ENCODE results near the gene OSER1.
"Not testable (repeated sequence)": the region's sequence is repeated elsewhere in the genome, so short reads cannot be mapped to it uniquely, and the experiment has no call there.

Gene OSER1

GRCh38 chr20:44210406-44211176 lies at the start of gene OSER1:
Gene OSER1 (minus strand): TSS chr20:44210771. CDS start chr20:44206957, 3,814 bp downstream.
- peak; percentile 98 for DNase-seq

GRCh38 chr20:44258226-44258890 lies 47.8 kb upstream of the OSER1 start:
- no peak for DNase-seq

DNA sequence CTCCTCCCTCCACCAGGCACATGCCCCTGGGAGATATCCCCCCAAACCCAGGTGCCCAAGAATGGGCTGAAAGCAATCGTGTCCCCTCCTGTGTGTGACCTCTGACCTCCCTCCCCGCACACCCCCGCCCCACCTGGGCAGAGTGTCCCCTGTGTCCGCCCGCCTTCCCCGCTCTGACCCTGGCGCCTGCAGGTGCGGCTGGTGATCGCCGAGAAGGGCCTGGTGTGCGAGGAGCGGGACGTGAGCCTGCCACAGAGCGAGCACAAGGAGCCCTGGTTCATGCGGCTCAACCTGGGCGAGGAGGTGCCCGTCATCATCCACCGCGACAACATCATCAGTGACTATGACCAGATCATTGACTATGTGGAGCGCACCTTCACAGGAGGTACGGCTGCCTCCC lies 46.4 kb upstream of the OSER1 start:
- no peak for DNase-seq

GRCh38 chr20:44255942-44256341 lies 45.4 kb upstream of the OSER1 start:
- no peak for DNase-seq

DNA sequence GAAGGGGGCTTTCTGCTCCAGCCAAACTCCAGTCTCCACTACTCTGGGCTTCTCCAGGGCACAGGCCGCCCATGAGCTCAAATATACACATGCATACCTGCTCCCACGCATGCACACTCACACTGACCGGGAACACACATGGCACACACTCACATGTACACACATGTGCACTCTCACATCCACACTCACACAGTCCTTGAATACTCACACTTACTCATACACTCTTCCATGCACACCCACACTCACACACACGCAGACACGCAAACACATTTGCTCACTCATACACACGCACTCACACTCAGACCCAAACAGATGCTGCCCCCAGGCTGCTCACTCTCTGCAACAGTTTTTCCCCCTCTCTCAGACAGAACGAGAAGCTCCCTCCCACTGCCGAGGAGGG lies 43.5 kb upstream of the OSER1 start:
- DNase-seq: no peak

DNA sequence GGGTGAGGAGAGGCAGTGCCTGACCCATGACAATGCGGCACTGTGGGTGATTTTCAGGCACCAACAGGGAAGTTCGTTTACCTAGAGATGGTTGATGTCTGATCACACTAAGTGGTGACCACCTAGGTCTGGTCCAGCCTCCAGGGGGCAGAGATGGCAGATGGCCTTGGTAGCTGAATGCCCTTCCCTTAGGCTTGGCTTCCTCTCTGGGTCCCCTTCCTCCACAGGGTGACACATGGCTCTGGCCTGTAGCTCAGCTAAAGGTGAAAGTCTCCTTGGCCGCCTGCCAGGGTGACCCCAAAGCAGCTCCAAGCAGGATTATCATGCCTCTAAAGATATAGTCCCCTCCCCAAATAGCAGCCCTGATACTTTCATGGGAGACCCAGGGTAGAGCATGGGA lies 43.0 kb upstream of the OSER1 start:
- no peak for DNase-seq

- no peak for DNase-seq
Observed at GRCh38 chr20:44251284-44251683, 40.7 kb upstream of the OSER1 start.

- DNase-seq: no peak
Observed at GRCh38 chr20:44248410-44248759, 37.8 kb upstream of the OSER1 start.

GRCh38 chr20:44247586-44248409 lies 37.2 kb upstream of the OSER1 start:
- peak; percentile 61 for DNase-seq

GRCh38 chr20:44247131-44247571 lies 36.6 kb upstream of the OSER1 start, which contains the start of gene GDAP1L1:
Gene GDAP1L1 (plus strand): TSS chr20:44247308. CDS start chr20:44247335, 27 bp downstream.
- DNase-seq: no peak

- no peak for DNase-seq
Observed at GRCh38 chr20:44245977-44246376, 35.4 kb upstream of the OSER1 start.

- no peak for DNase-seq
Observed at GRCh38 chr20:44241796-44242195, 31.2 kb upstream of the OSER1 start.

- not testable (repeated sequence) for DNase-seq
Observed at GRCh38 chr20:44236840-44237239, 26.3 kb upstream of the OSER1 start.

- no peak for DNase-seq
Observed at GRCh38 chr20:44235702-44236101, 25.1 kb upstream of the OSER1 start.

GRCh38 chr20:44234566-44235317 lies 24.2 kb upstream of the OSER1 start:
- no peak for DNase-seq

DNA sequence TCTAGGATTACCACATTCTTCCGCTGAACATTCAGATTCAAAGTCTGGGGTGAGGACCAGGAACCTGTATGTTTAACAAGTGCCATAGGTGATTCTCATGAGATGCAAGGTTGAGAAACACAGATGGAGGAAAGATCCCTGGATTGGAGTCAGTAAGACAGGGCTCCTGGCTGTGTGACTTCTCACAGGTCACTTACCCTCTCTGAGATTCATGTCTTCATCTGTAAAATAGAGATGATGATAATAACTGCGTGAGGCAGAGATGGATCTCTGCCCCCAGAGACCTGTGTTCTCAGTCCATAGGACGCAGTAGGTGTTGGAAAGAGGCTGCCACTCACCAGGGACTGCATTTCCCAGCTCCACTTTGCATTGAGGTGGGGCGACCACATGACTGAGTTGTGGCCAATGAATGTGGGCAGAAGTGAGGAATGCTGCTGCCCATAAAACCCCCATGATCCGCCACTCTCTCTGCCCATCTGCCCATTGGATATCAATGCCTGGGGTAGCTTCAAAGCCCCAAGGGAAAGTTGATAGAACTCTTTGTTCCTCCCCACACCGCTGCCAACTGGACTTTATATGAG lies 23.0 kb upstream of the OSER1 start:
- DNase-seq: no peak

DNA sequence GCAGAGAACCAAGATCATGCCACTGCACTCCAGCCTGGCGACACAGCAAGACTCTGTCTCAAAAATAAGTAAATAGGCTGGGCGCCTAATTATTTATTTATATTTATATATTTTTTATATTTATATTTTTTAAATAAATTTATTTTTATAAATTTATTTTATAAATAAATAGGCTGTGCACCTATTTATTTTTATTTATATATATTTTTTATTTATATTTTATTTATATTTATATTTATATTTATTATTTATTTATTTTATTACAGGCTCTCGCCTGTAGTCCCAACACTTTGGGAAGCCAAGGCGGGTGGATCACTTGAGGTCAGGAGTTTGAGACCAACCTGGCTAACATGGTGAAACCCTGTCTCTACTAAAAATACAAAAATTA lies 21.9 kb upstream of the OSER1 start:
- not testable (repeated sequence) for DNase-seq

DNA sequence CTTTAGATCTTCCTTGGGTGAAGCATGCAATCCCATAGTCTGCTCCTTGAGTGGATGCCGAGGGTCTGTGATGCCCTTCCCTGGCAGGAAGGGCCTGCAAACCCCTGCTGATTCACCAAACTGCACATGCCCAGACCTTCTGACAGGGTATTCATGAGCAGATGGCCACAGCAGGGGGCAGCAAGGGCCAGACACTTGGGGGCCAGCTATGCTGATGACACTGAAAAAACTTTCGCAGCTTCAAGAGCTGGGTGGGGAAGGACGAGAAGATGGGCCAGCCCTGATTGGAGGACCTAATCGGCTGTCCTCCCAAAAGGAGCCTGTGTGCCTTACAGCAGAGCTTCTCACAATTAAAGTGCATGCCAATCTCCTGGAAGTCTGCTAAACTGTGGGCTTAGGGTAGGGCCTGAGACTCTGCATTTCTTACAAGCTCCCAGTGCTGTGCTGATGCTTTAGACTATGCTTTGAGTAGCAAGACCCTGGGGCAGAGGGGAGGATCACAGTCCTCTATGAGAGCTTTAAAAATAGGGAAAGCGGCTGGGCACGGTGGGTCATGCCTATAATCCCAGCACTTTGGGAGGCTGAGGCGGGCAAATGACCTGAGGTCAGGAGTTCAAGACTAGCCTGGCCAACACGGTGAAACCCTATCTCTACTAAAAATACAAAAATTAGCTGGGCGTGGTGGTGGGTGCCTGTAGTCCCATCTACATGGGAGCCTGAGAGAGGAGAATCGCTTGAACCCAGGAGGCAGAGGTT lies 21.3 kb upstream of the OSER1 start:
- no peak for DNase-seq

GRCh38 chr20:44231193-44231592 lies 20.6 kb upstream of the OSER1 start:
- DNase-seq: no peak

DNA sequence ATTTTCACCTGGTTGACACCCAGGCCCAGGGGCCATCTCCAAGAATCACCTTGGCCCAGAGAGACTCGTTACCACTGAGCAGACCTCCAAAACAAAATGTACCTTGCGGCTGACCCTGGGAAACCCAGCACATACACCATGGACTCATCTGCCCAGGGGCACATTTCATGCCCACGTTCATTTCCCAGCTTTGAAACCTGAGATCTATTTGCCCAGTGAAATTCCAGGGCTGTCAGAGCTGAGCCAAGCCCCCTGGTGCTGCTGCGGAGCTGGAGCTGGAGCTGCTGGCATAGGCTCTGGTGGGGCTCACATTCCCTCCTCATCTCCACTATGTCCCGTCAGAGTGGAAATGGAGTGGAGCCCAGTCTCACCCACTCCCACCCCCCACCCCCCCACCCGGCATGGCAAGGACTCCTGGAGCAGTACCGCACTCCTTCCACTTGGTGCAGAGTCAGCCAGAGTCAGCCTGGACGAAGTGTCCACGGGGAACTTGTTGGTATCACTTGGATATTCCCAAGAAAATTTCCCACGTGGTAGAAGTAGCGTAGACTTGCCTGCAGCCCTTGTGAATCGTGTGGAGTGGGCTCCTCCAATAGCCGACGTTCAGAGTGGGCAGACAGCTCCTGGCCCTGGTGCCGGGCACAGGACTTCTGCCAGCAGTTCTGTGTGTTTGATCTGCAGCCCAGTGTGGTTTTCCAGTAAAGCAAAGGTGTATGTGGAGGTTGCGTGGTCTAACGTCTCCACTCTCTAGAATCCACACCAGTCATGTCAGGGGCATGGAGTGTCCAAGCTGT lies 18.1 kb upstream of the OSER1 start:
- no peak for DNase-seq

GRCh38 chr20:44224637-44225036 lies 14.1 kb upstream of the OSER1 start:
- DNase-seq: no peak

Measured in activated CD8-positive, alpha-beta memory T cell treated with anti-CD3 and anti-CD28 coated beads, Interleukin-2, amount 50 U/mL, for 48 hours (primary cell).